ENCODE measurements around the gene GNAI2.

Gene GNAI2

DNA sequence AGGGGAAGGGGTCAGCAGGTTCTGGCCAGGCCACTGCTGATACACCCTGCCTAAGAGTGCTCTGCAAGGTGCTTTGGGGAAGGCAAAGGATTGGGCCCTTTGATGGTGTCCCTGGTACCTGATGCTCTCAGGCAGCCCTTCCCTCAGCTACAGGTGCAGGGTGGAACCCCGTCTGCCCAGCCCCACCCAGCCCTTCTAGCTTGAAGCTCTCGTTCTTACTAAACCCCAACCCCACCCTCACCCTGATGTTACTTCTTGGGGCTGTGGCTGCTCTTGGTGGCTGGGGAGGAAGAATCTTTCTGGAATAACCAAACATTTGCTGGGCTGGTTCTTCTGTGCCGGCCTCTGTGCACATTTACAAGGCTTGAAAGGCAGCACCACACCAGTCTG, 6.4 kb downstream of the GNAI2 start:
- TF ChIP-seq EP300 (IDR thresholded peaks at IDR 0.05; ENCODE audit: borderline replicate concordance) (no peak), RAD21 (IDR thresholded peaks at IDR 0.05; ENCODE audit: low read depth) (no peak), NFIC (IDR thresholded peaks at IDR 0.05) (no peak), FOXM1 (IDR thresholded peaks at IDR 0.05; ENCODE audit: borderline replicate concordance, low read depth) (no peak), YY1 (IDR thresholded peaks at IDR 0.05; ENCODE audit: low read depth) (no peak), TAF1 (IDR thresholded peaks at IDR 0.05; ENCODE audit: low read depth) (no peak), TEAD4 (IDR thresholded peaks at IDR 0.05) (no peak), EGR1 (IDR thresholded peaks at IDR 0.05) (no peak), CREB1 (IDR thresholded peaks at IDR 0.05; ENCODE audit: low read depth) (no peak), CEBPB (IDR thresholded peaks at IDR 0.05) (no peak), ZBTB7A (IDR thresholded peaks at IDR 0.05; ENCODE audit: low read depth) (no peak), TCF12 (IDR thresholded peaks at IDR 0.05; ENCODE audit: low read depth) (no peak)
- TF ChIP-seq, protein P1, sequence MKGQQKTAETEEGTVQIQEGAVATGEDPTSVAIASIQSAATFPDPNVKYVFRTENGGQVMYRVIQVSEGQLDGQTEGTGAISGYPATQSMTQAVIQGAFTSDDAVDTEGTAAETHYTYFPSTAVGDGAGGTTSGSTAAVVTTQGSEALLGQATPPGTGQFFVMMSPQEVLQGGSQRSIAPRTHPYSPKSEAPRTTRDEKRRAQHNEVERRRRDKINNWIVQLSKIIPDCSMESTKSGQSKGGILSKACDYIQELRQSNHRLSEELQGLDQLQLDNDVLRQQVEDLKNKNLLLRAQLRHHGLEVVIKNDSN (IDR thresholded peaks at IDR 0.05), result no peak
- TF ChIP-seq, protein P2, sequence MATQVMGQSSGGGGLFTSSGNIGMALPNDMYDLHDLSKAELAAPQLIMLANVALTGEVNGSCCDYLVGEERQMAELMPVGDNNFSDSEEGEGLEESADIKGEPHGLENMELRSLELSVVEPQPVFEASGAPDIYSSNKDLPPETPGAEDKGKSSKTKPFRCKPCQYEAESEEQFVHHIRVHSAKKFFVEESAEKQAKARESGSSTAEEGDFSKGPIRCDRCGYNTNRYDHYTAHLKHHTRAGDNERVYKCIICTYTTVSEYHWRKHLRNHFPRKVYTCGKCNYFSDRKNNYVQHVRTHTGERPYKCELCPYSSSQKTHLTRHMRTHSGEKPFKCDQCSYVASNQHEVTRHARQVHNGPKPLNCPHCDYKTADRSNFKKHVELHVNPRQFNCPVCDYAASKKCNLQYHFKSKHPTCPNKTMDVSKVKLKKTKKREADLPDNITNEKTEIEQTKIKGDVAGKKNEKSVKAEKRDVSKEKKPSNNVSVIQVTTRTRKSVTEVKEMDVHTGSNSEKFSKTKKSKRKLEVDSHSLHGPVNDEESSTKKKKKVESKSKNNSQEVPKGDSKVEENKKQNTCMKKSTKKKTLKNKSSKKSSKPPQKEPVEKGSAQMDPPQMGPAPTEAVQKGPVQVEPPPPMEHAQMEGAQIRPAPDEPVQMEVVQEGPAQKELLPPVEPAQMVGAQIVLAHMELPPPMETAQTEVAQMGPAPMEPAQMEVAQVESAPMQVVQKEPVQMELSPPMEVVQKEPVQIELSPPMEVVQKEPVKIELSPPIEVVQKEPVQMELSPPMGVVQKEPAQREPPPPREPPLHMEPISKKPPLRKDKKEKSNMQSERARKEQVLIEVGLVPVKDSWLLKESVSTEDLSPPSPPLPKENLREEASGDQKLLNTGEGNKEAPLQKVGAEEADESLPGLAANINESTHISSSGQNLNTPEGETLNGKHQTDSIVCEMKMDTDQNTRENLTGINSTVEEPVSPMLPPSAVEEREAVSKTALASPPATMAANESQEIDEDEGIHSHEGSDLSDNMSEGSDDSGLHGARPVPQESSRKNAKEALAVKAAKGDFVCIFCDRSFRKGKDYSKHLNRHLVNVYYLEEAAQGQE (IDR thresholded peaks at IDR 0.05; ENCODE audit: low read depth), result no peak
- TF ChIP-seq, protein P3, sequence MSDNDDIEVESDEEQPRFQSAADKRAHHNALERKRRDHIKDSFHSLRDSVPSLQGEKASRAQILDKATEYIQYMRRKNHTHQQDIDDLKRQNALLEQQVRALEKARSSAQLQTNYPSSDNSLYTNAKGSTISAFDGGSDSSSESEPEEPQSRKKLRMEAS (IDR thresholded peaks at IDR 0.05), result no peak

DNA sequence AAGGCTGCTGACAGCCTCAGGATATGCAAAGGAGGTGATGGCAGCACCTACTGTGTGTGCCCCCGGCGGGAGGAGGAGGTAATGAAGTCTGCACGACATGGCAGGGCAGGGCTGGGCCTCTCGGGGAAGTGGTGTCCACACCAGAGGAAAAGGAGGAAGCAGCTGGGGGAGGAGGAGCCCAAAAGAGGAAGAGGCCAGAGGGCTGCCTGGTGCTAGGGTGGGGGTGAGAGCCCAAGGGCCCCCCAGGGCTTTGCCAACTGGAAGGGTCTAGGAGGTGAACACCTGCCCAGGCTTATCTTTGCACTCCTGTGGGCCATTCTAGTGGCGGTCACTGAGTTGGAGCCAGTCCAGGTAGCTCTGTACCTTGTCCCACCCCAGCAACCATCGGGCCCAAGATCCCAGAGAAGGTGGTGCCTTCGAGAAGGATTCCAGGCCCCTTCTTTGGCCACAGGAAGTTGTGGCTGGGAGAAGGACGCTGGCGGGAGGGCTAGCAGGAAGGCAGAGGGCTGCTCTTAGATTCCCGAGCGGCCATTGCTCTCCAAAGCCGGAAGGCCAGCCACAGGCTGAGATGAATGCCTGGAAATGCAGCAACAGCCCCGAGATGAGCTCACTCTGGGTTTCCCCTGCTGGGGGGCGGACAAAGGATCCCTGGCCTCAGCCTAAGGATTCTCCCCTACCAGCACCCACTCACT, 7.0 kb downstream of the GNAI2 start:
- no peak for TF ChIP-seq EGR1 (IDR thresholded peaks at IDR 0.05)
- no peak for TF ChIP-seq FOXM1 (IDR thresholded peaks at IDR 0.05; ENCODE audit: borderline replicate concordance, low read depth)
- no peak for TF ChIP-seq NFIC (IDR thresholded peaks at IDR 0.05)
- no peak for TF ChIP-seq TEAD4 (IDR thresholded peaks at IDR 0.05)
- no peak for TF ChIP-seq RAD21 (IDR thresholded peaks at IDR 0.05; ENCODE audit: low read depth)
- TF ChIP-seq, protein P2 (IDR thresholded peaks at IDR 0.05; ENCODE audit: low read depth), result no peak
- no peak for TF ChIP-seq TCF12 (IDR thresholded peaks at IDR 0.05; ENCODE audit: low read depth)
- TF ChIP-seq, protein P1 (IDR thresholded peaks at IDR 0.05), result no peak
- no peak for TF ChIP-seq EP300 (IDR thresholded peaks at IDR 0.05; ENCODE audit: borderline replicate concordance)

DNA sequence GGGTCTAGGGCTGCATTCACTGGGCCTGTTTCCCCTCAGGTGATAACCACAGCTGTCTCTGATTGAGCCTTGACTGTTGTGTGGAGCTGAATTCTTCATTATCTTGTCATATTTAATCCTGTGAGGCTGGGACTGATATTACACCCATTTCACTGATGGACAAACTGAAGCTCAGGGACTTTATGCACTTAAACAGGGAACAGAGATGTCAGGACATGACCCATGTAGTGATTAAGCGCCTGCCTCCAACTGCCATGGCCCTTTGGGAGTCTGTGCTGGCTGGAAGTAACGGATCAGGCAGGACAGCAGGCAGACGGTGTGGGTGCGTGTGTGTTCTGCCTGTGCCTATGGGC, 7.5 kb downstream of the GNAI2 start:
- TF ChIP-seq CEBPB (IDR thresholded peaks at IDR 0.05), result no peak
- TF ChIP-seq YY1 (IDR thresholded peaks at IDR 0.05; ENCODE audit: low read depth), result no peak
- TF ChIP-seq TAF1 (IDR thresholded peaks at IDR 0.05; ENCODE audit: low read depth), result no peak
- no peak for TF ChIP-seq TCF12 (IDR thresholded peaks at IDR 0.05; ENCODE audit: low read depth)
- no peak for TF ChIP-seq TEAD4 (IDR thresholded peaks at IDR 0.05)
- TF ChIP-seq ZBTB7A (IDR thresholded peaks at IDR 0.05; ENCODE audit: low read depth), result no peak
- TF ChIP-seq CREB1 (IDR thresholded peaks at IDR 0.05; ENCODE audit: low read depth), result no peak
- TF ChIP-seq, protein P3 (IDR thresholded peaks at IDR 0.05), result no peak
- TF ChIP-seq, protein P1 (IDR thresholded peaks at IDR 0.05), result no peak
- TF ChIP-seq NFIC (IDR thresholded peaks at IDR 0.05), result no peak
- no peak for TF ChIP-seq EGR1 (IDR thresholded peaks at IDR 0.05)
- no peak for TF ChIP-seq EP300 (IDR thresholded peaks at IDR 0.05; ENCODE audit: borderline replicate concordance)
- TF ChIP-seq RAD21 (IDR thresholded peaks at IDR 0.05; ENCODE audit: low read depth), result no peak
- TF ChIP-seq FOXM1 (IDR thresholded peaks at IDR 0.05; ENCODE audit: borderline replicate concordance, low read depth), result no peak
- TF ChIP-seq, protein P2 (IDR thresholded peaks at IDR 0.05; ENCODE audit: low read depth), result no peak
